PC-3 (cell line): ENCODE results near the gene PLEKHA1.

Source experiments
- CTCF ChIP-seq: fragments of 300-600 bp; sonication (generic); conservative IDR thresholded peaks from 2 replicates; pipeline ENCODE4 v1.5.1; 2017; ENCODE audit warnings: antibody characterized with exemption, low read depth, mild to moderate bottlenecking, low read length
- EZH2 ChIP-seq: fragments of 300-600 bp; sonication (generic); IDR thresholded peaks from one replicate; pipeline ENCODE4 v1.6.1; 2017; ENCODE audit warnings: antibody characterized with exemption, mild to moderate bottlenecking, low read length; ENCODE audit not compliant: unreplicated experiment
- EZH2phosphoT487 ChIP-seq: fragments of 300-600 bp; sonication (generic); IDR thresholded peaks from 2 replicates; pipeline ENCODE4 v1.6.1; 2018; ENCODE audit warnings: mild to moderate bottlenecking, antibody characterized with exemption, low read length, borderline replicate concordance

GRCh38 chr10:122381680-122382079, 7.2 kb downstream of the PLEKHA1 start:
- TF ChIP-seq CTCF (no peak), EZH2 (no peak), EZH2phosphoT487 (no peak)
